HepG2 (cell line): ENCODE measurements around the gene PSMB10. TPM values are rescaled to one million over a fixed set of nuclear protein-coding genes. Genes with fewer than 3 reads are reported as not detected.
A peak's percentile ranks its signal among the peaks of the same experiment; 100 is the strongest.

Experiments
- AHR ChIP-seq: IDR thresholded peaks from 2 replicates; pipeline ENCODE4 v1.6.1; 2018; ENCODE audit warnings: missing genetic modification reagents, missing compliant biosample characterization
- ATF7 ChIP-seq, 2 experiments: fragments of 450-650 bp in 1 of 2; sonication (generic) in 1 of 2; formaldehyde crosslinking in 1 of 2; IDR thresholded peaks; 2 replicates each; pipeline versions ENCODE4 v1.4.0 to v1.6.1; 2016 to 2020; ENCODE audit warnings: antibody characterized with exemption in 1 of 2, mild to moderate bottlenecking in 1 of 2, missing genetic modification reagents in 1 of 2
- MEIS1 ChIP-seq: sonication (generic); formaldehyde crosslinking; IDR thresholded peaks from 2 replicates; pipeline ENCODE4 v1.9.0; 2021; ENCODE audit warnings: mild to moderate bottlenecking, missing genetic modification reagents, moderate library complexity, borderline replicate concordance
- RBM39 ChIP-seq: fragments of 200-400 bp; formaldehyde crosslinking; IDR thresholded peaks from one replicate; pipeline ENCODE4 v1.6.1; 2018; ENCODE audit warnings: antibody characterized with exemption, mild to moderate bottlenecking, low read depth, low read length; ENCODE audit not compliant: poor library complexity, severe bottlenecking
- SMARCE1 ChIP-seq: fragments of 450-650 bp; IDR thresholded peaks from 2 replicates; pipeline ENCODE4 v1.6.1; 2017; ENCODE audit warnings: borderline replicate concordance
- STAT5B ChIP-seq: sonication (generic); formaldehyde crosslinking; IDR thresholded peaks from 2 replicates; pipeline ENCODE4 v1.4.0; 2020; ENCODE audit warnings: missing genetic modification reagents
- TSC22D2 ChIP-seq: sonication (generic); formaldehyde crosslinking; IDR thresholded peaks from 2 replicates; pipeline ENCODE4 v1.5.1; 2020; ENCODE audit warnings: missing genetic modification reagents, mild to moderate bottlenecking, borderline replicate concordance
- ZNF124 ChIP-seq: sonication (generic); formaldehyde crosslinking; IDR thresholded peaks from 2 replicates; pipeline ENCODE4 v1.4.0; 2020; ENCODE audit warnings: missing genetic modification reagents
- ZNF747 ChIP-seq: sonication (generic); formaldehyde crosslinking; IDR thresholded peaks from 2 replicates; pipeline ENCODE4 v1.8.1; 2023; ENCODE audit warnings: missing genetic modification reagents, mild to moderate bottlenecking, borderline replicate concordance
- polyA plus RNA-seq, 8 experiments: library from polyadenylated mRNA; depleted of rRNA in 3 of 8; stranded (reverse) in 7 of 8; unstranded in 1 of 8; fragments of >200 nt; fragmentation: Illumina TruSeq in 4 of 8; extraction: Trizol in 4 of 8; gene quantifications; 2 replicates each; pipeline versions ENCODE4 v1.2.1 to v1.2.3, GENCODE V29; 2011 to 2016; ENCODE audit warnings: low read depth in 4 of 8, missing spikeins in 1 of 8, mixed read lengths in 1 of 8; ENCODE audit not compliant: insufficient read depth in 1 of 8
- total RNA-seq, 5 experiments: library from RNA; depleted of rRNA; stranded (reverse); fragments of >200 nt; fragmentation: Illumina TruSeq; extraction: Trizol; gene quantifications; 2 replicates each; pipeline ENCODE4 v1.2.3, GENCODE V29; 2016; ENCODE audit warnings: low read depth in 1 of 5
- TF ChIP-seq, protein P1 (sequence below): IDR thresholded peaks from 2 replicates; pipeline ENCODE4 v1.6.1; 2016; ENCODE audit warnings: missing genetic modification reagents, missing compliant biosample characterization
- TF ChIP-seq, protein P2 (sequence below): sonication (generic); formaldehyde crosslinking; IDR thresholded peaks from 2 replicates; pipeline ENCODE4; 2020; ENCODE audit warnings: missing genetic modification reagents, mild to moderate bottlenecking, borderline replicate concordance
- TF ChIP-seq, protein P3 (sequence below): sonication (generic); formaldehyde crosslinking; IDR thresholded peaks from 2 replicates; pipeline ENCODE4 v1.8.1; 2023; ENCODE audit warnings: mild to moderate bottlenecking, missing genetic modification reagents
- TF ChIP-seq, protein P4 (sequence below): sonication (generic); formaldehyde crosslinking; IDR thresholded peaks from 2 replicates; pipeline ENCODE4 v1.4.0; 2020; ENCODE audit warnings: missing genetic modification reagents

PSMB10 gene
- total and polyA plus RNA-seq, 2 of the 13 experiments (the other 11 are each of a cell fraction or from before 2014, with no cell fraction given), result 12.7 to 65.9 TPM

DNA sequence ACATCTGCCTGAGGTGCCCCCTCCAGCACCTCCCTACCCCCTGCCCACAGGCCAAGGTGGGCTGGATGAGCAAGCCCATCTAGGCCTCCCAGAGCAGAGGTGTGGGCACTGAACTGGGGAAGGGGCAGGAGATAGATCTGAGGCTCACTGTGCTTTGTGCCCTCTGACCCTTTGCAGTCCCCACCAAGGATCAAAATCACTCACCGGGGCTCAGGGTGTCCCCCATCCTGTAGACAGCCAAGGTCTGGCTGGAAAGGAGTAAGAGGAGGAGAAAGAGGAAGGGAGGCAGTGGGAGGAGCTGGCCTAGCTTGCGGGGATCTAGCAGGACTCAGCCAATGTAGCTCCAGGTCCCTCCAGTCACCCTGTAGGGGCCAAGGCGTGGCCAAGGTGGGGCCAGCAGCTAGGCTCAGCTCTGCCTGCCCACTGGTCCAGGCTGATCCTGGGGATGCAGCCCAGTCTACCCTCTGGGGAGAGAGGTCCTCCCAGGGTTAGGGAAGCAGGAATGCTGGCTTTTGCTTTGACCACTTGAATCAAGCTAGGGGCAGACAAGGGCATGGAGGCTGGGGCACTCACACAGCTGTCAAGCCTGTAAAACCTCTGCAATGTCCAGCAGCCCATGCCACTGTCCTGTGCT, 30.0 kb upstream of the PSMB10 start (continued):
- TF ChIP-seq, protein P1, sequence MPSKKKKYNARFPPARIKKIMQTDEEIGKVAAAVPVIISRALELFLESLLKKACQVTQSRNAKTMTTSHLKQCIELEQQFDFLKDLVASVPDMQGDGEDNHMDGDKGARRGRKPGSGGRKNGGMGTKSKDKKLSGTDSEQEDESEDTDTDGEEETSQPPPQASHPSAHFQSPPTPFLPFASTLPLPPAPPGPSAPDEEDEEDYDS (CRISPR knock-in tag), result peak; percentile 65
- TF ChIP-seq, protein P2, sequence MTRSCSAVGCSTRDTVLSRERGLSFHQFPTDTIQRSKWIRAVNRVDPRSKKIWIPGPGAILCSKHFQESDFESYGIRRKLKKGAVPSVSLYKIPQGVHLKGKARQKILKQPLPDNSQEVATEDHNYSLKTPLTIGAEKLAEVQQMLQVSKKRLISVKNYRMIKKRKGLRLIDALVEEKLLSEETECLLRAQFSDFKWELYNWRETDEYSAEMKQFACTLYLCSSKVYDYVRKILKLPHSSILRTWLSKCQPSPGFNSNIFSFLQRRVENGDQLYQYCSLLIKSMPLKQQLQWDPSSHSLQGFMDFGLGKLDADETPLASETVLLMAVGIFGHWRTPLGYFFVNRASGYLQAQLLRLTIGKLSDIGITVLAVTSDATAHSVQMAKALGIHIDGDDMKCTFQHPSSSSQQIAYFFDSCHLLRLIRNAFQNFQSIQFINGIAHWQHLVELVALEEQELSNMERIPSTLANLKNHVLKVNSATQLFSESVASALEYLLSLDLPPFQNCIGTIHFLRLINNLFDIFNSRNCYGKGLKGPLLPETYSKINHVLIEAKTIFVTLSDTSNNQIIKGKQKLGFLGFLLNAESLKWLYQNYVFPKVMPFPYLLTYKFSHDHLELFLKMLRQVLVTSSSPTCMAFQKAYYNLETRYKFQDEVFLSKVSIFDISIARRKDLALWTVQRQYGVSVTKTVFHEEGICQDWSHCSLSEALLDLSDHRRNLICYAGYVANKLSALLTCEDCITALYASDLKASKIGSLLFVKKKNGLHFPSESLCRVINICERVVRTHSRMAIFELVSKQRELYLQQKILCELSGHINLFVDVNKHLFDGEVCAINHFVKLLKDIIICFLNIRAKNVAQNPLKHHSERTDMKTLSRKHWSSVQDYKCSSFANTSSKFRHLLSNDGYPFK (CRISPR knock-in tag), result peak; percentile 35; the same call in 1 of the 2 replicates
- peak; percentile 61; the same call in 1 of the 2 replicates for TF ChIP-seq ZNF747 (CRISPR knock-in tag)
- no peak for TF ChIP-seq ATF7 (IDR thresholded peaks at IDR 0.05)
- TF ChIP-seq ATF7 (CRISPR knock-in tag; IDR thresholded peaks at IDR 0.05), result 0 out of 2 replicates have a peak, but pooled peaks have one; percentile 60
- 0 out of 2 replicates have a peak, but pooled peaks have one; percentile 4 for TF ChIP-seq STAT5B (CRISPR knock-in tag)
- TF ChIP-seq ZNF124, result peak; percentile 19; the same call in 1 of the 2 replicates
- peak; percentile 48; the same call in 1 of the 2 replicates for TF ChIP-seq MEIS1 (CRISPR knock-in tag)
- 0 out of 2 replicates have a peak, but pooled peaks have one; percentile 17 for TF ChIP-seq TSC22D2 (CRISPR knock-in tag)
- TF ChIP-seq AHR (CRISPR knock-in tag), result no peak
- TF ChIP-seq SMARCE1, result no peak
- peak; percentile 19 for TF ChIP-seq RBM39
- TF ChIP-seq, protein P3, sequence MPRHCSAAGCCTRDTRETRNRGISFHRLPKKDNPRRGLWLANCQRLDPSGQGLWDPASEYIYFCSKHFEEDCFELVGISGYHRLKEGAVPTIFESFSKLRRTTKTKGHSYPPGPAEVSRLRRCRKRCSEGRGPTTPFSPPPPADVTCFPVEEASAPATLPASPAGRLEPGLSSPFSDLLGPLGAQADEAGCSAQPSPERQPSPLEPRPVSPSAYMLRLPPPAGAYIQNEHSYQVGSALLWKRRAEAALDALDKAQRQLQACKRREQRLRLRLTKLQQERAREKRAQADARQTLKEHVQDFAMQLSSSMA (CRISPR knock-in tag), result 0 out of 2 replicates have a peak, but pooled peaks have one; percentile 72
- TF ChIP-seq, protein P4, sequence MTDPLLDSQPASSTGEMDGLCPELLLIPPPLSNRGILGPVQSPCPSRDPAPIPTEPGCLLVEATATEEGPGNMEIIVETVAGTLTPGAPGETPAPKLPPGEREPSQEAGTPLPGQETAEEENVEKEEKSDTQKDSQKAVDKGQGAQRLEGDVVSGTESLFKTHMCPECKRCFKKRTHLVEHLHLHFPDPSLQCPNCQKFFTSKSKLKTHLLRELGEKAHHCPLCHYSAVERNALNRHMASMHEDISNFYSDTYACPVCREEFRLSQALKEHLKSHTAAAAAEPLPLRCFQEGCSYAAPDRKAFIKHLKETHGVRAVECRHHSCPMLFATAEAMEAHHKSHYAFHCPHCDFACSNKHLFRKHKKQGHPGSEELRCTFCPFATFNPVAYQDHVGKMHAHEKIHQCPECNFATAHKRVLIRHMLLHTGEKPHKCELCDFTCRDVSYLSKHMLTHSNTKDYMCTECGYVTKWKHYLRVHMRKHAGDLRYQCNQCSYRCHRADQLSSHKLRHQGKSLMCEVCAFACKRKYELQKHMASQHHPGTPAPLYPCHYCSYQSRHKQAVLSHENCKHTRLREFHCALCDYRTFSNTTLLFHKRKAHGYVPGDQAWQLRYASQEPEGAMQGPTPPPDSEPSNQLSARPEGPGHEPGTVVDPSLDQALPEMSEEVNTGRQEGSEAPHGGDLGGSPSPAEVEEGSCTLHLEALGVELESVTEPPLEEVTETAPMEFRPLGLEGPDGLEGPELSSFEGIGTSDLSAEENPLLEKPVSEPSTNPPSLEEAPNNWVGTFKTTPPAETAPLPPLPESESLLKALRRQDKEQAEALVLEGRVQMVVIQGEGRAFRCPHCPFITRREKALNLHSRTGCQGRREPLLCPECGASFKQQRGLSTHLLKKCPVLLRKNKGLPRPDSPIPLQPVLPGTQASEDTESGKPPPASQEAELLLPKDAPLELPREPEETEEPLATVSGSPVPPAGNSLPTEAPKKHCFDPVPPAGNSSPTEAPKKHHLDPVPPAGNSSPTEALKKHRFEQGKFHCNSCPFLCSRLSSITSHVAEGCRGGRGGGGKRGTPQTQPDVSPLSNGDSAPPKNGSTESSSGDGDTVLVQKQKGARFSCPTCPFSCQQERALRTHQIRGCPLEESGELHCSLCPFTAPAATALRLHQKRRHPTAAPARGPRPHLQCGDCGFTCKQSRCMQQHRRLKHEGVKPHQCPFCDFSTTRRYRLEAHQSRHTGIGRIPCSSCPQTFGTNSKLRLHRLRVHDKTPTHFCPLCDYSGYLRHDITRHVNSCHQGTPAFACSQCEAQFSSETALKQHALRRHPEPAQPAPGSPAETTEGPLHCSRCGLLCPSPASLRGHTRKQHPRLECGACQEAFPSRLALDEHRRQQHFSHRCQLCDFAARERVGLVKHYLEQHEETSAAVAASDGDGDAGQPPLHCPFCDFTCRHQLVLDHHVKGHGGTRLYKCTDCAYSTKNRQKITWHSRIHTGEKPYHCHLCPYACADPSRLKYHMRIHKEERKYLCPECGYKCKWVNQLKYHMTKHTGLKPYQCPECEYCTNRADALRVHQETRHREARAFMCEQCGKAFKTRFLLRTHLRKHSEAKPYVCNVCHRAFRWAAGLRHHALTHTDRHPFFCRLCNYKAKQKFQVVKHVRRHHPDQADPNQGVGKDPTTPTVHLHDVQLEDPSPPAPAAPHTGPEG, result 0 out of 2 replicates have a peak, but pooled peaks have one; percentile 31
